Subcutaneous adipose tissue (tissue), 4 donors: ENCODE measurements around the gene KSR2. TPM values are rescaled to one million over a fixed set of nuclear protein-coding genes. Genes with fewer than 3 reads are reported as not detected.

Experiments used
- CTCF ChIP-seq: fragments of 450-650 bp; IDR thresholded peaks from one replicate; pipeline ENCODE4 v1.5.1; 2016; ENCODE audit warnings: low read depth, mild to moderate bottlenecking, control low read depth, antibody characterized with exemption, moderate library complexity
- total RNA-seq, 4 donors: library from RNA; depleted of rRNA; stranded (reverse); fragments of >200 nt; gene quantifications; one replicate each; pipeline ENCODE4 v1.1.0, GENCODE V29; 2016

The KSR2 gene
- total RNA-seq, 4 donors from 2014 or later = under 0.01 TPM; not detected in 1

- TF ChIP-seq CTCF = no peak
These were observed 118.7 kb downstream of the KSR2 start for GRCh38 chr12:117850048-117850447.

GRCh38 chr12:117847371-117847770 is 121.4 kb downstream of the KSR2 start:
- no peak for TF ChIP-seq CTCF

GRCh38 chr12:117845271-117845904 is 123.4 kb downstream of the KSR2 start:
- TF ChIP-seq CTCF = no peak

GRCh38 chr12:117844114-117844830 is 124.5 kb downstream of the KSR2 start:
- no peak for TF ChIP-seq CTCF

GRCh38 chr12:117842630-117843029 is 126.2 kb downstream of the KSR2 start:
- TF ChIP-seq CTCF = no peak

GRCh38 chr12:117842220-117842619 is 126.6 kb downstream of the KSR2 start:
- TF ChIP-seq CTCF = no peak

GRCh38 chr12:117837737-117838050 is 131.1 kb downstream of the KSR2 start:
- TF ChIP-seq CTCF = no peak
